ACHN (cell line): ENCODE results near the gene IKZF2.

ENCODE experiments used
- DNase-seq: peaks from one replicate; pipeline ENCODE4 v3.0.0-alpha.2; 2015
- in situ Hi-C: cut with HindIII; loops from 2 replicates; pipeline ENCODE4 v1.10.0; 2017; ENCODE audit warnings: low sequenced_read_pairs, low pct_ligation_motif_present, low pct_unique_long_range_greater_than_20kb

The IKZF2 gene

GRCh38 chr2:212979799-212980198 is 171.6 kb downstream of the IKZF2 start:
- DNase-seq = no peak
- in situ Hi-C loops = no loop called here

- in situ Hi-C loops = no loop called here
- no peak for DNase-seq
Measured at GRCh38 chr2:212979046-212979612, 172.3 kb downstream of the IKZF2 start.

GRCh38 chr2:212977152-212977551 is 174.3 kb downstream of the IKZF2 start:
- in situ Hi-C loops = no loop called here
- DNase-seq = no peak

- in situ Hi-C loops = no loop called here
- DNase-seq = no peak
Measured at GRCh38 chr2:212975333-212975732, 176.1 kb downstream of the IKZF2 start.

- in situ Hi-C loops = no loop called here
- no peak for DNase-seq
Measured at GRCh38 chr2:212974692-212975091, 176.7 kb downstream of the IKZF2 start.

GRCh38 chr2:212973347-212973746 is 178.1 kb downstream of the IKZF2 start:
- DNase-seq = no peak
- in situ Hi-C loops = no loop called here

- no peak for DNase-seq
- in situ Hi-C loops = no loop called here
Measured at GRCh38 chr2:212970132-212970531, 181.3 kb downstream of the IKZF2 start.

- in situ Hi-C loops = no loop called here
Measured at GRCh38 chr2:212968284-212969081, 182.9 kb downstream of the IKZF2 start.

GRCh38 chr2:212966884-212967283 is 184.5 kb downstream of the IKZF2 start:
- DNase-seq = no peak
- in situ Hi-C loops = no loop called here

More at GRCh38 chr2:212968284-212969081, 182.9 kb downstream of the IKZF2 start:
- no peak for DNase-seq

- in situ Hi-C loops = no loop called here
- DNase-seq = no peak
Measured at GRCh38 chr2:212962691-212963090, 188.7 kb downstream of the IKZF2 start.

GRCh38 chr2:212961255-212961654 is 190.2 kb downstream of the IKZF2 start:
- in situ Hi-C loops = no loop called here

GRCh38 chr2:212960336-212960735 is 191.1 kb downstream of the IKZF2 start:
- in situ Hi-C loops = no loop called here
- DNase-seq = no peak

More at GRCh38 chr2:212961255-212961654, 190.2 kb downstream of the IKZF2 start:
- DNase-seq = no peak

- no peak for DNase-seq
- in situ Hi-C loops = no loop called here
Measured at GRCh38 chr2:212959471-212960117, 191.8 kb downstream of the IKZF2 start.

GRCh38 chr2:212958757-212959295 is 192.6 kb downstream of the IKZF2 start:
- no peak for DNase-seq
- in situ Hi-C loops = no loop called here

- in situ Hi-C loops = no loop called here
- DNase-seq = no peak
Measured at GRCh38 chr2:212958133-212958532, 193.3 kb downstream of the IKZF2 start.

- in situ Hi-C loops = no loop called here
- no peak for DNase-seq
Measured at GRCh38 chr2:212957624-212958023, 193.8 kb downstream of the IKZF2 start.

- DNase-seq = no peak
- in situ Hi-C loops = no loop called here
Measured at GRCh38 chr2:212956665-212957607, 194.5 kb downstream of the IKZF2 start.

- in situ Hi-C loops = no loop called here
- DNase-seq = no peak
Measured at GRCh38 chr2:212953170-212953920, 198.1 kb downstream of the IKZF2 start.
